ENCODE results near the gene CORO2B.

DNA sequence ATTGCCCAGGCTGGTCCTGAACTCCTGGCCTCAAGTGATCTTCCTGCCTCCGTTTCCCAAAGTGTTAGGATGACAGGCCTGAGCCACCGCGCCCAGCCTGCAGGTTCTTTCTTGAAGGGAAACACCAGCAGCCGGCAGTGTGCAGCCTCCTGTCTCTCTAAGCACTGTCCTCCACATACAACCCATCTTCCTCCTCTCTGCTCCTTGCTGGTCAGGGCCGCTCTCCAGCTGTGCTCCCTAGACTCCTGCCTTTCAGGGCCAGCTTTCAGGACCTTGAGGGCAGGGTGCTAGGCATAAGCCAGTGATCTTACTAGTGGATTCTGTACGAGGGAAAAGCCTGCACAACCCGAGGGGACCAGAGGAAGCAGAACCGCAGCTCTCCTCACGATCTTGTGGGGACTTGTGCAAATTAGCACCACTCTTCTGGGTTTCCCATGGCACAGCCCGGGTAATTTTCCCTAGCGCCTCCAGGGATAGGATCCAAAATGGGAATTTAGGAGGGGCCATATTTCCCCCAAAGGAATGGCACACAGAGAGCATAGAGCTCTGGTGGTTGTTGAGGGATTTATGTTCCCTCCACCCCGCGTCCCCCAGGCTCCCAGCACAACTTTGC is 18.2 kb upstream of the CORO2B start:
- TF ChIP-seq IRF1 (CRISPR knock-in tag; IDR thresholded peaks at IDR 0.05; ENCODE audit: low read depth) = no peak
- no peak for TF ChIP-seq TBL1XR1 (IDR thresholded peaks at IDR 0.05; ENCODE audit: borderline replicate concordance, low read length, partially characterized antibody)
- TF ChIP-seq, protein P1, sequence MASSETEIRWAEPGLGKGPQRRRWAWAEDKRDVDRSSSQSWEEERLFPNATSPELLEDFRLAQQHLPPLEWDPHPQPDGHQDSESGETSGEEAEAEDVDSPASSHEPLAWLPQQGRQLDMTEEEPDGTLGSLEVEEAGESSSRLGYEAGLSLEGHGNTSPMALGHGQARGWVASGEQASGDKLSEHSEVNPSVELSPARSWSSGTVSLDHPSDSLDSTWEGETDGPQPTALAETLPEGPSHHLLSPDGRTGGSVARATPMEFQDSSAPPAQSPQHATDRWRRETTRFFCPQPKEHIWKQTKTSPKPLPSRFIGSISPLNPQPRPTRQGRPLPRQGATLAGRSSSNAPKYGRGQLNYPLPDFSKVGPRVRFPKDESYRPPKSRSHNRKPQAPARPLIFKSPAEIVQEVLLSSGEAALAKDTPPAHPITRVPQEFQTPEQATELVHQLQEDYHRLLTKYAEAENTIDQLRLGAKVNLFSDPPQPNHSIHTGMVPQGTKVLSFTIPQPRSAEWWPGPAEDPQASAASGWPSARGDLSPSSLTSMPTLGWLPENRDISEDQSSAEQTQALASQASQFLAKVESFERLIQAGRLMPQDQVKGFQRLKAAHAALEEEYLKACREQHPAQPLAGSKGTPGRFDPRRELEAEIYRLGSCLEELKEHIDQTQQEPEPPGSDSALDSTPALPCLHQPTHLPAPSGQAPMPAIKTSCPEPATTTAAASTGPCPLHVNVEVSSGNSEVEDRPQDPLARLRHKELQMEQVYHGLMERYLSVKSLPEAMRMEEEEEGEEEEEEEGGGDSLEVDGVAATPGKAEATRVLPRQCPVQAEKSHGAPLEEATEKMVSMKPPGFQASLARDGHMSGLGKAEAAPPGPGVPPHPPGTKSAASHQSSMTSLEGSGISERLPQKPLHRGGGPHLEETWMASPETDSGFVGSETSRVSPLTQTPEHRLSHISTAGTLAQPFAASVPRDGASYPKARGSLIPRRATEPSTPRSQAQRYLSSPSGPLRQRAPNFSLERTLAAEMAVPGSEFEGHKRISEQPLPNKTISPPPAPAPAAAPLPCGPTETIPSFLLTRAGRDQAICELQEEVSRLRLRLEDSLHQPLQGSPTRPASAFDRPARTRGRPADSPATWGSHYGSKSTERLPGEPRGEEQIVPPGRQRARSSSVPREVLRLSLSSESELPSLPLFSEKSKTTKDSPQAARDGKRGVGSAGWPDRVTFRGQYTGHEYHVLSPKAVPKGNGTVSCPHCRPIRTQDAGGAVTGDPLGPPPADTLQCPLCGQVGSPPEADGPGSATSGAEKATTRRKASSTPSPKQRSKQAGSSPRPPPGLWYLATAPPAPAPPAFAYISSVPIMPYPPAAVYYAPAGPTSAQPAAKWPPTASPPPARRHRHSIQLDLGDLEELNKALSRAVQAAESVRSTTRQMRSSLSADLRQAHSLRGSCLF (CRISPR knock-in tag; IDR thresholded peaks at IDR 0.05; ENCODE audit: borderline replicate concordance) = no peak
- TF ChIP-seq ZNF501 (CRISPR knock-in tag; IDR thresholded peaks at IDR 0.05) = no peak
- no peak for TF ChIP-seq ZFP37 (CRISPR knock-in tag; IDR thresholded peaks at IDR 0.05; ENCODE audit: borderline replicate concordance)
- TF ChIP-seq STAG1 (CRISPR knock-in tag; IDR thresholded peaks at IDR 0.05) = no peak
- TF ChIP-seq IRX3 (CRISPR knock-in tag; IDR thresholded peaks at IDR 0.05; ENCODE audit: borderline replicate concordance, low read depth) = no peak
- TF ChIP-seq ZBTB7A (CRISPR knock-in tag; IDR thresholded peaks at IDR 0.05) = no peak
- no peak for TF ChIP-seq CTCF (CRISPR knock-in tag; IDR thresholded peaks at IDR 0.05)
- TF ChIP-seq CEBPB (IDR thresholded peaks at IDR 0.05; ENCODE audit: borderline replicate concordance, low read depth, low read length) = no peak
- no peak for TF ChIP-seq ZNF549 (CRISPR knock-in tag; IDR thresholded peaks at IDR 0.05)
- TF ChIP-seq FOXA3 (CRISPR knock-in tag; IDR thresholded peaks at IDR 0.05) = no peak
- no peak for TF ChIP-seq ZNF431 (CRISPR knock-in tag; IDR thresholded peaks at IDR 0.05; ENCODE audit: borderline replicate concordance, low read depth)

Measured in HepG2 (cell line).